Ovary (tissue), 9 donors: ENCODE results near the gene ZNF430. TPM values are rescaled to one million over a fixed set of nuclear protein-coding genes. Genes with fewer than 3 reads are reported as not detected.

ENCODE experiments used
- DNase-seq, 5 donors: peaks; one replicate each; pipeline ENCODE4 v3.0.0-alpha.2; 2019 to 2020
- H3K27ac ChIP-seq, 2 donors: fragments of 200-600 bp; one replicate each; pipeline versions ENCODE4 v1.5.1 to v1.8.0; 2019 to 2022
- H3K27me3 ChIP-seq: fragments of 200-600 bp; one replicate; pipeline ENCODE4 v1.8.0; 2022
- H3K36me3 ChIP-seq: fragments of 200-600 bp; sonication (generic); one replicate; pipeline ENCODE4 v1.5.1; 2019
- H3K4me1 ChIP-seq: one replicate; pipeline ENCODE4 v1.8.1; 2013; ENCODE audit warnings: mild to moderate bottlenecking, moderate library complexity; ENCODE audit not compliant: insufficient read depth
- H3K4me3 ChIP-seq: fragments of 200-600 bp; sonication (generic); one replicate; pipeline ENCODE4 v1.5.1; 2017
- H3K9me3 ChIP-seq, 2 donors: fragments of 200-600 bp in 1 of 2; sonication (generic) in 1 of 2; one replicate each; pipeline versions ENCODE4 v1.5.1 to v1.8.1; 2013 to 2019; ENCODE audit warnings: mild to moderate bottlenecking in 1 of 2, moderate library complexity in 1 of 2
- EP300 ChIP-seq: sonication (generic); formaldehyde crosslinking; IDR thresholded peaks from one replicate; pipeline ENCODE4 v1.6.1; 2017; ENCODE audit warnings: antibody characterized with exemption
- POLR2A ChIP-seq: fragments of 450-650 bp; IDR thresholded peaks from one replicate; pipeline ENCODE4 v1.6.1; 2017; ENCODE audit warnings: antibody characterized with exemption, mild to moderate bottlenecking, moderate library complexity
- intact Hi-C, 4 donors: fragments of 100-400 bp; cut with DNase I; formaldehyde crosslinking; loops; one replicate each; pipeline versions ENCODE4 v1.11.0 to v1.15.1; 2022 to 2023
- polyA plus RNA-seq, 2 donors: library from polyadenylated mRNA; stranded (reverse); fragments of 200-250 nt in 1 of 2; fragments of 350-450 nt in 1 of 2; fragmentation: Illumina TruSeq in 1 of 2; extraction: RNeasy Lipid Tissue Mini Kit (QIAGEN cat#74804) in 1 of 2; gene quantifications; one replicate each; pipeline ENCODE4 v1.2.3, GENCODE V29; 2013 to 2014
- small RNA-seq: library from RNA; depleted of rRNA; stranded (forward); fragments of <200 nt; gene quantifications from one replicate; pipeline ENCODE3, GENCODE V24; 2016
- total RNA-seq, 7 donors: library from RNA; depleted of rRNA in 2 of 7; stranded (reverse); fragments of >200 nt in 2 of 7; fragmentation: NEBNext Ultra II Directional in 3 of 7; extraction: Animal tissue kit (Norgen Biotek cat#: 25700) in 3 of 7; gene quantifications; one replicate each; pipeline versions ENCODE4 v1.1.0 to v1.2.4, GENCODE V29; 2016 to 2023
- TF ChIP-seq, protein P1 (sequence below), 3 donors: fragments of 450-650 bp in 2 of 3; fragments of 200-600 bp in 1 of 3; IDR thresholded peaks; one replicate each; pipeline versions ENCODE4 v1.5.1 to v1.8.0; 2016 to 2022; ENCODE audit warnings: antibody characterized with exemption in 3 of 3, mild to moderate bottlenecking in 1 of 3
- donor health status: DM: no; HTN: no; CAD: no; lungs with moderate emphysema.
- donor health status: DM: no; HTN: no; CAD: no.
- donor health status: Bipolar disorder and iron deficiency.
- donor health status: DM: yes; HTN: yes; CAD: no.
- donor health status: DM: no; HTN: no; CAD: no.
- donor health status: DM: yes; HTN: yes; CAD: no.

ZNF430 gene
- total and polyA plus RNA-seq, 9 donors: 6.5 to 33.5 (median 18.5) TPM

- Histone ChIP-seq H3K4me1 (no peaks in the 10 kb centered on the region), H3K36me3 (no peaks in the 10 kb centered on the region), H3K9me3 (no peaks in the 10 kb centered on the region), H3K27me3 (no peaks in the 10 kb centered on the region), H3K4me3 (no peak overlapping the region), H3K27ac (no peak overlapping the region)
- no peak for DNase-seq
- intact Hi-C loops: no loop called here
- no peak for TF ChIP-seq POLR2A
- TF ChIP-seq EP300: no peak
- TF ChIP-seq, protein P1, sequence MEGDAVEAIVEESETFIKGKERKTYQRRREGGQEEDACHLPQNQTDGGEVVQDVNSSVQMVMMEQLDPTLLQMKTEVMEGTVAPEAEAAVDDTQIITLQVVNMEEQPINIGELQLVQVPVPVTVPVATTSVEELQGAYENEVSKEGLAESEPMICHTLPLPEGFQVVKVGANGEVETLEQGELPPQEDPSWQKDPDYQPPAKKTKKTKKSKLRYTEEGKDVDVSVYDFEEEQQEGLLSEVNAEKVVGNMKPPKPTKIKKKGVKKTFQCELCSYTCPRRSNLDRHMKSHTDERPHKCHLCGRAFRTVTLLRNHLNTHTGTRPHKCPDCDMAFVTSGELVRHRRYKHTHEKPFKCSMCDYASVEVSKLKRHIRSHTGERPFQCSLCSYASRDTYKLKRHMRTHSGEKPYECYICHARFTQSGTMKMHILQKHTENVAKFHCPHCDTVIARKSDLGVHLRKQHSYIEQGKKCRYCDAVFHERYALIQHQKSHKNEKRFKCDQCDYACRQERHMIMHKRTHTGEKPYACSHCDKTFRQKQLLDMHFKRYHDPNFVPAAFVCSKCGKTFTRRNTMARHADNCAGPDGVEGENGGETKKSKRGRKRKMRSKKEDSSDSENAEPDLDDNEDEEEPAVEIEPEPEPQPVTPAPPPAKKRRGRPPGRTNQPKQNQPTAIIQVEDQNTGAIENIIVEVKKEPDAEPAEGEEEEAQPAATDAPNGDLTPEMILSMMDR (IDR thresholded peaks at IDR 0.05): no peak
Measured at GRCh38 chr19:21109116-21109515, 88.7 kb downstream of the ZNF430 start.

Small RNA genes lying within 50 kb of the gene (small RNA-seq; reads per million reads assigned to genes)
- not detected for gene AC008739.3

Other genes with a start within 250 kb of the ZNF430 start
- 10 to 100 TPM; 13.1 to 34.1 (median 18.2) TPM for gene ZNF66, start 244.4 kb upstream of the ZNF430 start, total RNA-seq
- 1 to 10 TPM; 7.4 to 8.4 TPM for gene ZNF66, start 244.4 kb upstream of the ZNF430 start, polyA plus RNA-seq
- gene ZNF85, start 97.4 kb upstream of the ZNF430 start, total RNA-seq: 10 to 100 TPM in 2 of 7 donors, 1 to 10 TPM in 5; 6.8 to 20.1 (median 9.3) TPM
- 10 to 100 TPM in 1 of 2 donors, 1 to 10 TPM in 1; 8.7 to 11.3 TPM for gene ZNF85, start 97.4 kb upstream of the ZNF430 start, polyA plus RNA-seq
- gene ZNF714, start 61.5 kb downstream of the ZNF430 start, total RNA-seq: 10 to 100 TPM in 6 of 7 donors, 1 to 10 TPM in 1; 7.7 to 45.1 (median 19.9) TPM
- gene ZNF714, start 61.5 kb downstream of the ZNF430 start, polyA plus RNA-seq: 10 to 100 TPM in 1 of 2 donors, 1 to 10 TPM in 1; 9.7 to 10.0 TPM
- 10 to 100 TPM; 11.7 to 52.2 (median 30.3) TPM for gene ZNF431, start 121.4 kb downstream of the ZNF430 start, total RNA-seq
- 10 to 100 TPM; 33.0 to 34.8 TPM for gene ZNF431, start 121.4 kb downstream of the ZNF430 start, polyA plus RNA-seq